ENCODE data around the gene C1orf35. TPM values are rescaled to one million over a fixed set of nuclear protein-coding genes. Genes with fewer than 3 reads are reported as not detected.

Gene C1orf35
- total RNA-seq, 1 donor from 2014 or later, result 14.7 TPM

GRCh38 chr1:228105270-228105995, 2.3 kb upstream of the C1orf35 start:
- no peak for TF ChIP-seq CTCF (IDR thresholded peaks at IDR 0.05)
- no peak for TF ChIP-seq POLR2A (IDR thresholded peaks at IDR 0.05)
- TF ChIP-seq POLR2AphosphoS5 (IDR thresholded peaks at IDR 0.05; ENCODE audit: insufficient read depth in 1 of 2, low read depth in 1 of 2), result no peak

GRCh38 chr1:228104526-228105269, 1.6 kb upstream of the C1orf35 start:
- no peak overlapping the region for H3K27ac ChIP-seq
- H3K4me1 ChIP-seq, result peaks cover 41% of the 10 kb centered on the region
- no peak overlapping the region for H3K4me3 ChIP-seq
- no peaks in the 10 kb centered on the region for H3K9me3 ChIP-seq
- TF ChIP-seq POLR2AphosphoS5 (IDR thresholded peaks at IDR 0.05; ENCODE audit: insufficient read depth in 1 of 2, low read depth in 1 of 2) (no peak), POLR2A (IDR thresholded peaks at IDR 0.05) (no peak), CTCF (IDR thresholded peaks at IDR 0.05) (no peak)
- no peak for DNase-seq (ENCODE audit: extremely low spot score in 2 of 2)
- intact Hi-C loops (cut with DNase I), result no loop called here
- H3K27me3 ChIP-seq, result no peaks in the 10 kb centered on the region
- peaks cover 0 to 23% of the 10 kb centered on the region in 2 donors for H3K36me3 ChIP-seq

More at GRCh38 chr1:228105270-228105995, 2.3 kb upstream of the C1orf35 start:
- H3K9me3 ChIP-seq, result no peaks in the 10 kb centered on the region
- peaks cover 48% of the 10 kb centered on the region for H3K4me1 ChIP-seq
- H3K27ac ChIP-seq, result no peak overlapping the region
- H3K4me3 ChIP-seq, result no peak overlapping the region
- H3K36me3 ChIP-seq, result peaks cover 0 to 16% of the 10 kb centered on the region in 2 donors
- intact Hi-C loops (cut with DNase I), result no loop called here
- DNase-seq (ENCODE audit: extremely low spot score in 2 of 2), result no peak
- no peaks in the 10 kb centered on the region for H3K27me3 ChIP-seq

- DNase-seq (ENCODE audit: extremely low spot score in 2 of 2), result no peak
- Histone ChIP-seq H3K4me1 (peaks cover 32% of the 10 kb centered on the region), H3K36me3 (peaks cover 0 to 43% of the 10 kb centered on the region in 2 donors), H3K27me3 (no peaks in the 10 kb centered on the region), H3K27ac (peak overlapping the region; percentile 91), H3K4me3 (peak overlapping the region; percentile 83 to 93), H3K9me3 (no peaks in the 10 kb centered on the region)
- TF ChIP-seq CTCF (IDR thresholded peaks at IDR 0.05) (no peak), POLR2AphosphoS5 (IDR thresholded peaks at IDR 0.05; ENCODE audit: insufficient read depth in 1 of 2, low read depth in 1 of 2) (no peak), POLR2A (IDR thresholded peaks at IDR 0.05) (no peak)
- intact Hi-C loops (cut with DNase I), result no loop called here
Observed at GRCh38 chr1:228101994-228102790, 933 bp downstream of the C1orf35 start.

- peak in 1 of 2 donors; percentile 87 for DNase-seq (ENCODE audit: extremely low spot score in 2 of 2)
- TF ChIP-seq POLR2AphosphoS5 (IDR thresholded peaks at IDR 0.05; ENCODE audit: insufficient read depth in 1 of 2, low read depth in 1 of 2) (no peak), POLR2A (IDR thresholded peaks at IDR 0.05) (no peak), CTCF (IDR thresholded peaks at IDR 0.05) (no peak)
- Histone ChIP-seq H3K36me3 (peaks cover 0 to 43% of the 10 kb centered on the region in 2 donors), H3K9me3 (no peaks in the 10 kb centered on the region), H3K27me3 (no peaks in the 10 kb centered on the region), H3K4me1 (peaks cover 37% of the 10 kb centered on the region), H3K4me3 (peak overlapping the region; percentile 83 to 93), H3K27ac (peak overlapping the region; percentile 91)
- intact Hi-C loops (cut with DNase I), result no loop called here
Observed at GRCh38 chr1:228101614-228101993, 1.5 kb downstream of the C1orf35 start.
